ENCODE measurements around the gene DPPA5. TPM values are rescaled to one million over a fixed set of nuclear protein-coding genes. Genes with fewer than 3 reads are reported as not detected.
A peak's percentile ranks its signal among the peaks of the same experiment; 100 is the strongest.
"Not testable (repeated sequence)": the region's sequence is repeated elsewhere in the genome, so short reads cannot be mapped to it uniquely, and the experiment has no call there.

The DPPA5 gene
- total and polyA plus RNA-seq, 2 of the 13 experiments (the other 11 are each of a cell fraction or from before 2014, with no cell fraction given) = not detected

- TF ChIP-seq ZMYM3 (CRISPR knock-in tag; IDR thresholded peaks at IDR 0.05) (no peak), ZNF343 (CRISPR knock-in tag; IDR thresholded peaks at IDR 0.05) (no peak), RBAK (CRISPR knock-in tag; IDR thresholded peaks at IDR 0.05) (no peak), ZFP82 (CRISPR knock-in tag; IDR thresholded peaks at IDR 0.05; ENCODE audit: borderline replicate concordance) (no peak)
These were observed 34.3 kb upstream of the DPPA5 start (continued) for GRCh38 chr6:73388433-73388799.

GRCh38 chr6:73382462-73383113, 28.5 kb upstream of the DPPA5 start:
- Histone ChIP-seq H4K20me1 (ENCODE audit: insufficient read depth, low read length) (no peaks in the 10 kb centered on the region), H3K4me2 (ENCODE audit: low read depth, low read length) (no peak overlapping the region), H3K4me3 (replicated peaks in 1 of 3; ENCODE audit: insufficient read depth in 1 of 3, low read depth in 2 of 3, low read length in 3 of 3) (no peak overlapping the region), H3K27me3 (ENCODE audit: control insufficient read depth in 1 of 2, insufficient read depth in 2 of 2, low read length in 2 of 2) (no peaks in the 10 kb centered on the region), H3K4me1 (ENCODE audit: insufficient read depth, low read length) (no peaks in the 10 kb centered on the region), H3K79me2 (ENCODE audit: insufficient read depth, low read length) (no peaks in the 10 kb centered on the region), H3K27ac (ENCODE audit: extremely low read length, insufficient read depth, low read length) (no peak overlapping the region), H3K9me3 (ENCODE audit: low read length) (no peaks in the 10 kb centered on the region), H3K9ac (ENCODE audit: insufficient read depth, low read depth, low read length) (no peak overlapping the region), H2AFZ (ENCODE audit: low read length) (no peak overlapping the region), H3K36me3 (replicated peaks in 1 of 2; ENCODE audit: control insufficient read depth in 1 of 2, insufficient read depth in 2 of 2, low read length in 2 of 2) (no peaks in the 10 kb centered on the region)
- DNase-seq (ENCODE audit: low spot score) = no peak
- ChIA-PET CTCF (ENCODE audit: low intra/inter-chr PET ratio, low total read pairs) (no interaction called here), POLR2A (no interaction called here)
- no TSS peak for BruUV-seq (replicated peaks)
- WGBS (ENCODE audit: low lambda C conversion rate) = 59% methylated on average over 6 of the region's 6 CpGs
- TF ChIP-seq FOSL2 (CRISPR knock-in tag; IDR thresholded peaks at IDR 0.05) (0 out of 2 replicates have a peak, but pooled peaks have one; percentile 10), SNRNP70 (IDR thresholded peaks at IDR 0.05; ENCODE audit: low read depth, low read length) (no peak)
- TF ChIP-seq, protein P1, sequence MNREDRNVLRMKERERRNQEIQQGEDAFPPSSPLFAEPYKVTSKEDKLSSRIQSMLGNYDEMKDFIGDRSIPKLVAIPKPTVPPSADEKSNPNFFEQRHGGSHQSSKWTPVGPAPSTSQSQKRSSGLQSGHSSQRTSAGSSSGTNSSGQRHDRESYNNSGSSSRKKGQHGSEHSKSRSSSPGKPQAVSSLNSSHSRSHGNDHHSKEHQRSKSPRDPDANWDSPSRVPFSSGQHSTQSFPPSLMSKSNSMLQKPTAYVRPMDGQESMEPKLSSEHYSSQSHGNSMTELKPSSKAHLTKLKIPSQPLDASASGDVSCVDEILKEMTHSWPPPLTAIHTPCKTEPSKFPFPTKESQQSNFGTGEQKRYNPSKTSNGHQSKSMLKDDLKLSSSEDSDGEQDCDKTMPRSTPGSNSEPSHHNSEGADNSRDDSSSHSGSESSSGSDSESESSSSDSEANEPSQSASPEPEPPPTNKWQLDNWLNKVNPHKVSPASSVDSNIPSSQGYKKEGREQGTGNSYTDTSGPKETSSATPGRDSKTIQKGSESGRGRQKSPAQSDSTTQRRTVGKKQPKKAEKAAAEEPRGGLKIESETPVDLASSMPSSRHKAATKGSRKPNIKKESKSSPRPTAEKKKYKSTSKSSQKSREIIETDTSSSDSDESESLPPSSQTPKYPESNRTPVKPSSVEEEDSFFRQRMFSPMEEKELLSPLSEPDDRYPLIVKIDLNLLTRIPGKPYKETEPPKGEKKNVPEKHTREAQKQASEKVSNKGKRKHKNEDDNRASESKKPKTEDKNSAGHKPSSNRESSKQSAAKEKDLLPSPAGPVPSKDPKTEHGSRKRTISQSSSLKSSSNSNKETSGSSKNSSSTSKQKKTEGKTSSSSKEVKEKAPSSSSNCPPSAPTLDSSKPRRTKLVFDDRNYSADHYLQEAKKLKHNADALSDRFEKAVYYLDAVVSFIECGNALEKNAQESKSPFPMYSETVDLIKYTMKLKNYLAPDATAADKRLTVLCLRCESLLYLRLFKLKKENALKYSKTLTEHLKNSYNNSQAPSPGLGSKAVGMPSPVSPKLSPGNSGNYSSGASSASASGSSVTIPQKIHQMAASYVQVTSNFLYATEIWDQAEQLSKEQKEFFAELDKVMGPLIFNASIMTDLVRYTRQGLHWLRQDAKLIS (CRISPR knock-in tag; IDR thresholded peaks at IDR 0.05) = no peak
- no peak for FAIRE-seq
- in situ Hi-C loops (cut with HindIII; ENCODE audit: extremely low pct_ligation_motif_present, low pct_unique_long_range_greater_than_20kb) = no loop called here
- intact Hi-C loops (cut with micrococcal nuclease; ENCODE audit: unreplicated experiment) = no loop called here
- no peak for ATAC-seq

- H3K27me3 ChIP-seq (ENCODE audit: control insufficient read depth in 1 of 2, insufficient read depth in 2 of 2, low read length in 2 of 2); H3K9me3 ChIP-seq (ENCODE audit: low read length); H3K36me3 ChIP-seq (replicated peaks in 1 of 2; ENCODE audit: control insufficient read depth in 1 of 2, insufficient read depth in 2 of 2, low read length in 2 of 2); FAIRE-seq; in situ Hi-C loops (cut with HindIII; ENCODE audit: extremely low pct_ligation_motif_present, low pct_unique_long_range_greater_than_20kb); H3K4me3 ChIP-seq (replicated peaks in 1 of 3; ENCODE audit: insufficient read depth in 1 of 3, low read depth in 2 of 3, low read length in 3 of 3); intact Hi-C loops (cut with micrococcal nuclease; ENCODE audit: unreplicated experiment); H2AFZ ChIP-seq (ENCODE audit: low read length); H3K9ac ChIP-seq (ENCODE audit: insufficient read depth, low read depth, low read length); H3K4me1 ChIP-seq (ENCODE audit: insufficient read depth, low read length); DNase-seq (ENCODE audit: low spot score); H3K27ac ChIP-seq (ENCODE audit: extremely low read length, insufficient read depth, low read length); H3K79me2 ChIP-seq (ENCODE audit: insufficient read depth, low read length); ATAC-seq; POLR2A ChIA-PET; H3K4me2 ChIP-seq (ENCODE audit: low read depth, low read length); CTCF ChIA-PET (ENCODE audit: low intra/inter-chr PET ratio, low total read pairs); BruUV-seq (replicated peaks); H4K20me1 ChIP-seq (ENCODE audit: insufficient read depth, low read length): not testable (repeated sequence)
- WGBS (ENCODE audit: low lambda C conversion rate) = 36% methylated on average over 10 of the region's 10 CpGs
These were observed 27.5 kb upstream of the DPPA5 start for GRCh38 chr6:73381531-73381930.

Measured in HepG2 (cell line).